ENCODE data around the gene ZC3H4.

DNA sequence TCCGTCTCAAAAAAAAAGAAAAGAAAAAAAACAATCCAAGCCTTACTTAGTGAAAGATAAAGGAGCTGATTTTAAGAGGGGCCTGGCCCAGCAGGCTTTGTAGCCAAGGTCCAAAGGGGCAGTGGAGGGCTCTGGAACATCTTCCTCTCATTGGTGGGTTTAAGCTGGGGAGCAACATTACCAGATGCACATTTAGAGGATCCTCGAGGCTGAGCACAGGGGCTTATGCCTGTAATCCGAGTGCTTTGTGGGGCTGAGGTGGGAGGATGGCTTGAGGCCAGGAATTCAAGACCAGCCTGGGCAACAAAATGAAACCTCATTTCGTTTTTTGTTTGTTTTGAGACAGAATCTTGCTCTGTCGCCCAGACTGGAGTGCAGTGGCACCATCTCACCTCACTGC, 57.2 kb downstream of the ZC3H4 start:
- TF ChIP-seq, protein P1, sequence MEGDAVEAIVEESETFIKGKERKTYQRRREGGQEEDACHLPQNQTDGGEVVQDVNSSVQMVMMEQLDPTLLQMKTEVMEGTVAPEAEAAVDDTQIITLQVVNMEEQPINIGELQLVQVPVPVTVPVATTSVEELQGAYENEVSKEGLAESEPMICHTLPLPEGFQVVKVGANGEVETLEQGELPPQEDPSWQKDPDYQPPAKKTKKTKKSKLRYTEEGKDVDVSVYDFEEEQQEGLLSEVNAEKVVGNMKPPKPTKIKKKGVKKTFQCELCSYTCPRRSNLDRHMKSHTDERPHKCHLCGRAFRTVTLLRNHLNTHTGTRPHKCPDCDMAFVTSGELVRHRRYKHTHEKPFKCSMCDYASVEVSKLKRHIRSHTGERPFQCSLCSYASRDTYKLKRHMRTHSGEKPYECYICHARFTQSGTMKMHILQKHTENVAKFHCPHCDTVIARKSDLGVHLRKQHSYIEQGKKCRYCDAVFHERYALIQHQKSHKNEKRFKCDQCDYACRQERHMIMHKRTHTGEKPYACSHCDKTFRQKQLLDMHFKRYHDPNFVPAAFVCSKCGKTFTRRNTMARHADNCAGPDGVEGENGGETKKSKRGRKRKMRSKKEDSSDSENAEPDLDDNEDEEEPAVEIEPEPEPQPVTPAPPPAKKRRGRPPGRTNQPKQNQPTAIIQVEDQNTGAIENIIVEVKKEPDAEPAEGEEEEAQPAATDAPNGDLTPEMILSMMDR (IDR thresholded peaks at IDR 0.05; ENCODE audit: low read length) = no peak
- TF ChIP-seq EZH2 (IDR thresholded peaks at IDR 0.05; ENCODE audit: borderline replicate concordance, low read length) = no peak
